ENCODE measurements around the gene SLC9C1.

GRCh38 chr3:112315791-112316190, 21.8 kb upstream of the SLC9C1 start:
- TF ChIP-seq EZH2phosphoT487 (IDR thresholded peaks at IDR 0.05; ENCODE audit: borderline replicate concordance, low read length), result no peak
- TF ChIP-seq CTCF (conservative IDR thresholded peaks at IDR 0.05; ENCODE audit: low read depth, low read length), result no peak
- TF ChIP-seq EZH2 (IDR thresholded peaks at IDR 0.05; ENCODE audit: low read length, unreplicated experiment), result no peak
